Activated T-cell treated with anti-CD3 and anti-CD28 coated beads, Interleukin-2, amount 50 U/mL, for 1 hour (primary cell): ENCODE measurements around the gene SLC6A9.

Experiments used
- DNase-seq: peaks from one replicate; pipeline ENCODE4 v3.0.0-alpha.2; 2020

SLC6A9 gene

DNA sequence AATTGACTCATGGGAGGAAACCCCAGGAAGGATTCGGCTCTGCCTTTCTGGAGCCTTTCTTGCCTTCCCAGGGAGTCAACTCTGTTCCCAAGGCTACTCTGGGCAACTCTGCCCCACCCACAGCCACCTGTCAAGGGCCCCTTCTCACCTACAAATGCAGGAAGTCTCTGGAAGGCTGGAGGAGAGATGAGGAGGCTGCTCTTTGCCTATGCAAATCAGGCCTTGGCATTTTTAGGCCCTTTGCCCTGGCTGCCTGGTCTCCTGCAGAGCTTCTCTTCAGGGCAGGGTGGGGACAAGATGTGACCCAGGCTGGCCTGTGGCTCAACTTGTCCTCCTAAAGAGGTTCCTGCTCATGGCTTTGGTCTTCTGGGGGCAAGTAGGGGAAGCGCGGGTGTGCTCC is 5.4 kb downstream of the SLC6A9 start:
- no peak for DNase-seq

DNA sequence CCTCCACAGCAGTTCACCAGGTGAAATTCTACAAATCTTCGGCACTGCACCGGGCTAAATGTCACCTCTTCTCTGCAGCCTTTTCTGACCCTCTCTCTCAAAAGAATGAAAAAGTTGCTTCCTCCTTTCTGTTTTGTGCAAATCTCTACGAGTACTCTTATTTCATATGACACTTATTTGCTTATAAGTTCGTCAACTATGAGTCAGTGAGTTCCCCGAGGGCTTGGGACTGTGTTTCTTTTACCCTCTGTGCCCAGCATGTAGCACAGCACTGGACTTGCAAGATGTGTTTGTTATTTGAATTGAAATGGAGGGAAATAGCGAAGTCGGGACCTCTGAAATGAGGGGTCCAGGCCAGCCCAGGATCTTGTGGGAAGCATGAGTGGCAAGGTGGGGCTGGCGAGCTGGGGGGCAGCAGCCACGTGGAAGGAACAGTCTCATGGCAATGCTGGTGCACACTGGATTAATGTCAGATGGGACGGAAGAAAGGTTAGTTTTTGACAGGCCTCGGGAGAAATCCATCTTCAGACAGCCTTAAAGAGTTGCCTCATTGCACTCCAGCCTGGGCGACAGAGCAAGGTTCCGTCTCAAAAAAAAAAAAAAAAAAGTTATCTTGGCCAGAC is 6.2 kb downstream of the SLC6A9 start:
- no peak for DNase-seq

DNA sequence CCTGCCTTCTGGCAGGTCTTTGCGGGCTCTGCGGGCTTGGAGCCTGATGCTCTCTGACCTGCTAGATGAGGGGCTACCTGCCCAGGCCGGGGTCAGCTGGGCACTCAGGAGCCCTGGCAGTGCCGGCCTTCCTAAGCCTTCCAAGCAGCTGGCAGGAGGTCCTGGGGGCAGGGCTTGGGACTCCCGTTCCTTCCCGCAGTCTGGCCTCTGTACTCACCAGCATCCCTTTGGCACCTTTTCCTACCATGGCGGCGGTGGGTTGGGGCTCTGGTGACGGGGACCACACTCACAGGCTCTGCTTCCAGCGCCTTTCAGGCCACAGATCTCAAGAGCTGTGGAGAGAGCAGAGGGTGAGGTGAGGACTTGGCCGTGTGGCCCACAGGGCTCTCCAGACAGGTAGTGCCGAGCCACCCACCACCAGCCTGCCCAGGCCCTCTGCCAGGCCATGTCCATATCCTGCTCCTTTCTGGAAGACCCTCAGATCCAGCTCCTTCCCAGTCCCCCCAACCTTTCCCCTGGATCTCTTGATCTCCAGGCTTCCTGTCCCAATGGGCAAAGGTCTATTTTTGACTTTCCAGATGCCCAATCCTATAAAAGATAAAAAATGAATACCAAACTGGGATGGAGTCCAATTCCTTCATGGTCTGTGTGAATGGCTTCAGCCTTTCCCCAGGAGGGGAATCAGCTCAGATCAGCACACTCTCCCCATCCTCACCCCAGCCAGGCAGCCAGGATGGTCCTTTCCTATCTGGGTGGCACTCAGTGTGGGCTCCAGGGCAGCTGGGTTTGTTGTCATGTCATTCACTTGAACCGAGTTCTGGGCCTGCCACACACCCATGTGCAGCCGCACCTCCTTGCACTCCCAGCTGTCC is 7.0 kb downstream of the SLC6A9 start:
- DNase-seq: no peak

DNA sequence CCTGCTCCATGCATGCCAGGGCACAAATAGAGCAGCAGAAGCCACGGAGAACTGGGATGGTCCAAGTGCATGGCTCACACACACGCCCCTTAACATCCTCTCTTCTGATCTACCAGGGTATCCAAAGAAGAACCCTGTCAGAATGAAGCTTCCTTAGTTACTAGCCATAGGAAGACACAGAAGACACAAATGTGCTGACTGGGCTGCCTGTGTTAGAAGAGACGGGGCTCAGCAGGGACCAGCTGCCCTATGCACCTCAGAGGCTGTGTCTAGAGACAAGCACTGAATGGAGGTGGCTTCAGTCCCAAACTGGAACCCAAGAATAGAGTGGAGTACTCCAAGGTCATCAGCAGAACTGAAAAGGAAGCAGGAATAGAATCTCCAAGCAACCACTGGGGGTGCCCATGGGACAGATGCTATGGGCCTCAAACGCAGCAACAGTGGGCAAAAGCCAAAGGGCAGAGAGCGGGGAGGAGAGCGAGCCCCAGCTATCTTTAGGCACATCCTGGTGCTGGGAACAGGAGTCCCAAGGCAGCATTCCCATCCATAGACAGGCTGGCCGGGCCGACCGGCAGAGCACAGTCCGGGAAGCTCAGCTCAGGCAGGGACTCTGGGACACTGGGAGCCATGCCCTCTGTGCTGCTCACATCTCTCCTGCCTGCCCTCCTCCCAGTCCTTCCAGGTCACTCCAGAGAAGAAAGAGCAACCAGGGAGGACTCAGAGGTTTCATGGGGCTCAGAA is 9.5 kb downstream of the SLC6A9 start:
- no peak for DNase-seq

DNA sequence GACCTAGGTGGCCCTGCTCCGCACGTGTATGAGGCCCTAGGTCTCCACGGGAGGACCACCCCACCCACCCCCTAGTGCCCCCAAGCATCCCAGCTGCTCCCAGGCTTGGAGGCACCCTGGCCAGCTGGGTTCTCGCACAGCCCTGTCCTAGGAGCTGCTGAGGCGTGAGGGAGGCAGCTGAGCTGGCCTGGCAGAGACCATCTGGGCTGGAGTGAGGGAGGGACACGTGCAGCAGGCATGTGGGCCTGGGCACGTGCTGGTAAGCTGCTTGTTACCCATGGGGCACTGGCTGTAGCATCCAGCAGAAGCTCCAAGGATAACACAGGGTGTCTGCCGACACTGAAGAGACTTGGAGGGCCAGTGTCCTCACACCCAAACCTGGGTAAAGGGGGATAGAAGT is 10.1 kb downstream of the SLC6A9 start:
- no peak for DNase-seq

DNA sequence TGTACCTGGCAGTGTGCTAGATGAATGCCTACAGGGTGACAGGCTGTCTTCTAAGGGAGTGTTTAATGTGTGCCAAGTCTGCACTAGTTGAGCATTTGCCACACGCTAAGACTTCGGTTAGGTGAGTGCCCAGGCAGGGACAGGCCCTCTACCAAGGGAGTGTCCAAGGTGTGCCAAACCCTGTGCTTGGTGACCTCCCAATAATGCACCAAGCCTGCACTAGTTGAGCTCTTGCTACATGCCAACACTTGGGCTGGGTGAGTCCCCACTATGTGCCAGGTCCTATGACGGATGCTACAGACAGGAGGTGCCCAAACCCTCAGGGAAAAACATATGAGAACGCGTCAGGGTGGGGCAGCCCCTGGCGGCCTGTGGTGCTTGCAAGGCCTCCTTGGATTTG is 10.8 kb downstream of the SLC6A9 start:
- DNase-seq: no peak

DNA sequence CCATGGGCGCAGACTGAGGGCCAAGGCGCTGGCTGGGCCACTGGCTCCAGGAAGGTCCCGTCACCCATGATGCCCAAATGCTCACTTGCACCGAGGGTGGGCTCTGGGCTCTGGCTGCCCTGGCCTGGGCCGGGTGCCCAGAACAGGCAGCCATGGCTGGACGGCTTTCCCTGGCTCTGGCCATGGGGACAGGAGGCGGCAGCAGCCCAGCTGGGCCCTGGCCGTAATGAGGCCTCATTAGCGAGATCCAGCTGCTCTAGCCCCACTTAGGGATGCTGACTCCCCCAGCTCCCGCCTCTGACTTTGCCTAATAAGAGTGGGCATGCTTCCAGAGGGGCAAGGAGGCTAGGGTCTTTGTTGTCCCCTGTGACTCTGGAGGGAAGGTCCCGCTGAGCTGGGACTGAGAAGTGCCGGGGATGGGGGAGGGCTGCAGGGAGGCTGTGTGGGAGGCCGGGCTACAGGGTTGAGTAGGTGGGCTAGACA is 11.8 kb downstream of the SLC6A9 start:
- no peak for DNase-seq

DNA sequence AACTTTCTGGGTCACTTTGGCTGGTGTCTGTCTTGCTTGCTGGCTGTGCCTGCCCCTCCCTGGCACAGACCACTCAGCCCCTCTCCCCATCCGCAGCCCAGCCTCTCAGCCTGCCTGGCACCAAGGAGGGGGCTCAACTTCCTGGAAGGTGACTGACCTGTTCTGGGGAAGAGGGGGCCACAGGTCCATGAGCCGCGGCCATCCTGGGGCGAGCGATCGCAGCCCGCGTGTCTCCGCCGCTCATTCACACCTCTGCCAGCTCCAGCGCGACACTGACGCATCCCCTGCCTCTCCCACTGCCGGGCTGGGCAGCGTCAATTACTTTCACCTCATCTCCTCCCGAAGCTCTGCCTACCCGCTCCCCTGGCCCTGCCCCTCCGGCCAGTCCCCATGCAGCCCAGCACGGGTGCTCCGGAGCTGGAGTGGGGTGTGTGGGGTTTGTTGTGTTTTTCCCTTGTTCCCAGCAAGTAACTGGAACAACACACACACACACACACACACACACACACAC is 14.3 kb downstream of the SLC6A9 start:
- DNase-seq: no peak

DNA sequence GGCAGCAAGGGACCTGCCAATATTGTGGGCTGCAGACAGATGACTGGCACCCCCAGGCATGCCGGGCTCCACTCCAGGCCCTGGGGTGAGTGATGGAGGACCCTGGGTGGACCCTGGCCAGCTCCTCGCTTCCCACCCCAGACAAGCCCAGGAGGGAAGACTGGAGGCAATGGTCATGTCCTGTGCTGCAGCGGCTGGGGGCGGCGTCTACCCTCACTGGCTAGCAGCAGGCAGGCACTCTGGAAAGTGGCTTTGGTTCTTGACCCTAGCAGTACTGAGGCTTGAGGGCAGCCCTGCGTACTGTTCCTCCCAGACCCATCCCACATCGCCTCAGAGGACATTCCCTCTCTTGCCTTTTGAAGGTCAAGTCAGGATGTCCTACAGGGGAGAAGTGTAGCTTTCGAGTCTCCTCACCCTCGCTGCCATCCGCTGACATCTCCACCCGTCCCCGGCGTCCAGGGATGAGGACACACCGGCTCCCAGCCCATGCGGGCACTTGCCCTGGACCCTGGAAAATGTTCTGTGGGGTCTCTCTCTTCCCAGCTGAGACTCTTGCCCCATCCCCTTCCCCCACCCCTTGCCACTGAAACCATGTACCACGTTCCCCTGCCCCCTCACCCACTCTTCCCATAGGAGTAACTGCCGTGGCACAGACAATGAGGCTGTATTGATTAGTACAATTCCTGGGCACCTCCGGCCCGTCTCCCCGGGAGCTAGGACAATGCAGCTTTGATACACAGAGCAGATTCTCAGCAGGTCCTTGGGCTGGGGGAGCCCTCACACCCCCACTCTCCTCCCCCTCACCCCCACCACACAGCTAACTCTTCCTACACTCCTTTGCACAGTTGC is 15.0 kb downstream of the SLC6A9 start:
- no peak for DNase-seq

DNA sequence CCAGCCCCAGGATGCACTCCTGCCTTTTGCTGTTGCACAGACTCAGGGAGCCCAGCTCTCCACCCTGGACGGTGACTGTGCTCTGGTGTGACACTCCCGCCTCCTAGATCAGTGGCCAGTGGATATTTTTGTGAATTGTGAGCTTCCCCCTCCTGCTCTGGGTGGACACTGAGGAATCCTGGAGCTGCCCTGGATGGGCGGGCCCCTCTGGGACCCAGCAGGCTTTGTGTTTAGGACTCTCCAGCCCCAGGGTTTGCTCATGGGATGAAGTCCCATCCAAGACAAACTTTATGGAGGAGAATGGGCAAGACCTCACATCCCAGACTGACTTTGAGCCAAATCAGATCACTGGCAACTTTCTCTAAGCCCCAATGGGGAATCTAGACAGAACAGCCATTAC is 16.1 kb downstream of the SLC6A9 start:
- no peak for DNase-seq

DNA sequence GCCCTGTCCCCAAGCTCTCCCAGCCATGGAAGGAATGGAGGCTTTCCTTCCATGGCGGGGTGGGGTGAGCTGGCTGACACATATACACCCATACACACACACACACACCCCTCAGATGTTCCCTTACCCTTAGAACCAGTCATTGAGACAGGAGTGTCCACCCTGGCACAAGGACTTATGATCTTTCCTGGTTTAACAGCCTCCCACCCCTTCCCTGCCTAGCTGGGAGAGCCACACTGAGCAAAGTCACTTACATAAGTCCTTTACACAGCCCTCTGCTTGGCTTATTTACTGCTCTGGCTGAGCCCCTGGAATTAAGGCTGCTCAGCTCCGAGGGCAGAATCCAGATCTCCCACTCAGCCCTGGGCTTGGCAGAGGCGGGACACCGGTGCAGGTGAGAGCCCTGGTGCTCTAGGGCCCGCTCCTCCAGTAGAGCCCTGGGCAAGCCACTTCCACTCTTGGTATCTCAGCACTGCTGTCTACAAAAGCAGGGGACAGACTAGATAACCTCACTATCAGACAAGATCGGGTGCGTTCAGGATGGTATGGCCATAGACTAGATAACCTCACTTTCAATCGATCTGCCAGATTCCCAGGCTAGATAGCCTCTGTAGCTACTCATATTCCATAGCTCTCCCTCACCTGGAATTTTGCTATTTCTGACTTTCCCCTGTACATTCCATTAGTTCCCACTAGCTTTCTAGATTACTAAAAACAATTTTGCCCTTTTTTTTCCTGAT is 16.7 kb downstream of the SLC6A9 start:
- no peak for DNase-seq

DNA sequence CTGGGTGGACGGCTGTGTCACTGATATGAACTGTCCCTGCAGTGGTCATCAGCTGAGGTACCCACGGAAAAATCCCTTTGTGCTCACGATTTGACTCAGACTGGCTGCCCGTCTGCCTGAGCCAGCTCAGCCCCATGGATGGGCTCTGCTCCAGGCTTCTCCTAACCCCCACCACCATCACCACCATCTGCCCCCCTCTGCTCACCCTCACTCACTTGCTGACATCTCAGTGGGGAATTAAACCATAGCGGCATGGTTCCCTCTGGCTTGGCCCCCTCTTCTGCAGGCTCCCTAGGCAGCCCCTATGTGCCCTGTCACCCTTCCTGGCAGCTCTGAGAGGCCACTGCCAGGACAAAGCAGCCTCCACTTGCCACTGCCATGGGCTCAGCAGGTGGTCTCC is 17.3 kb downstream of the SLC6A9 start:
- DNase-seq: no peak

DNA sequence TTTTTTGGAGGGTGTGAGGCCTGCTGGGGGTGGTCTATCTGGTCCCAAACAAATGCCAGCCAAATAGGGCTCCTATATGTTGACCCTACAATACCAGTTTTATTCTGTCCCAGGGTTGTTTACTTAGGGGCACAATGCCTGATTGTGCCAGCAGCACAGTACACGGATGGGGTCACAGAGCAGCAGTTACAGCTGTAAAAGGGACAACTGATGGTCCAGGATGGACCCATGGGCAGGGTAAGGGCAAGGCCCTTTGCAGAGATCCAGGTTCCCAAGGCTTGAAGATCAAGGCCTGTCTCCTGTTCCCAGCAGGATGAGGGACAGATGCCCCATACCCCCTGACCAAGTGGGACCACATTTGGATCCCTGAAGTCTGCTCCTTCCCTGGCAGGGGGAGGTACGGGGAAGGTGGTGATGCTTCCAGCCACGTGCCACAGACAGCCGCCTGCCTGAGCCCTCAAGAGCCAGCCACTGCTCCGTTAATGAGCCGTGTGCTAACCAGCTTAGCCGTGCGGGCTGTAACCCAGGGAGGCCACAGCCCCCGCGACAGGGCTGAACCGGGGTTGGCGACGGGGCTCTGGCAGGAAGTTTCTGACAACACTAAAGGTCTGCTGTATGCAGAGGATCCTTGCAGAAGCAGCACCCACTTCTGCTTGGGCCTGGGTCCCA is 18.2 kb downstream of the SLC6A9 start:
- DNase-seq: no peak

DNA sequence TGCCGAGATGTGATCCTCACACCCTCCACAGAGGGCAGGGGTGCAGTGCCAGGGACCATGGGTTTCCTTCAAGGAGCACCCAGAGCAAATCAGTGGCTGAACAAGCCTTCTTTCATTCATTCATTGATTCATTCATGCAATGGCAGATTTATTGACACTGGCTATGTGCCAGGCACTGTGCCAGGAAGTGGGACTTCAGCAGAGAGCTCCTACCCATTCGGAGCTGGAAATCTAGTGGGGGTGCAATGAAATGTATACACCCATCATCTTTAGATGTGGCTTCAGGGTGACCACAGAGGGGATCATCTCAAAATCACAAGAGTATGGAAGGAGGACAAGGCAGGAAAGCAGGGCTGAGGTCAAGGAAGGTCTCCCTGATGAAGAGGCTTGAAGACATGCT is 18.9 kb downstream of the SLC6A9 start:
- no peak for DNase-seq

DNA sequence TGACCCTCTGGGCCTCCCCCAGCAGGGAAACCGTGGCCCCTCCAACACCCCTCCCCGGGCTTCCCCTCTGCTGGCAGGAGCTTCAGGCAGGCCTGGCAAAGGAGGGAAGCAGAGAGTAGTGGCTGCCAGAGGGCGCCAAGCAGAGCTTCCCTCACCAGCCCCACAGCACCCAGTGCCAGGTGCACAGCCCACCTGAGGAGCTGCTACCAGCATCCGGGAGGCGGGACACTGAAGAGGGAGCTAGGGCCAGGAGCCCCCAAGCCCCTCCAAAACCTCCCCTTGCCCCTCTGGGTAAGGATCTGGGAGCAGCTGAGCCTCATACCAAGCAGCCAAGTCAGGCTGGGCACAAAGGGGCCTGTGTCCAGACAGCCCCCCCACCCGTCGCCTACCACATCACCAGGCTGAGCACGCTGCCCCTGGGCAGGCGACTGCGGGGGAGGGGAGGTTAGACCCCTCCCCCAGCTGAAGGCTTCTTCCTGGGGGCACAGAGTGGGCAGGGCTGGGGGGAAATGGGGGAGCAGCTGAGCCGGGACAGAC is 20.3 kb downstream of the SLC6A9 start:
- DNase-seq: no peak

DNA sequence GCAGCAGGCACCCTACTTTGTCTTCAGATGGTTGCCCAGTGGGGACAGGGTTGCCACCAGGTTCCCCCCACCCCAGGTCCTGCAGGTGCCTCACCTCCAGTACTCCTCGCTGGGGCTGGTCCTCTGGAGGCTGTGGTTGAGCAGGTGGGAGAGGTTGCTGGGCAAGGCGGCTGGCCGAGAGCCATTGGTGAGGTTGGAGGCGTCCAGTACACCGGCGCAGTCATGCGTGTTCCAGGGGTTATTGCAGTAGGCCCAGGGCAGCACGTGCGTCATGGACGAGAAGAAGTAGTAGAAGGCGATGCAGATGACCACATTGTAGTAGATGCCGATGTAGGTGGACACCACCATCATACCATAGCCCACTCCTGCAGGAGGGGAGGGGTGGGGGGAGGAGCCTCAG is 23.0 kb downstream of the SLC6A9 start:
- no peak for DNase-seq

DNA sequence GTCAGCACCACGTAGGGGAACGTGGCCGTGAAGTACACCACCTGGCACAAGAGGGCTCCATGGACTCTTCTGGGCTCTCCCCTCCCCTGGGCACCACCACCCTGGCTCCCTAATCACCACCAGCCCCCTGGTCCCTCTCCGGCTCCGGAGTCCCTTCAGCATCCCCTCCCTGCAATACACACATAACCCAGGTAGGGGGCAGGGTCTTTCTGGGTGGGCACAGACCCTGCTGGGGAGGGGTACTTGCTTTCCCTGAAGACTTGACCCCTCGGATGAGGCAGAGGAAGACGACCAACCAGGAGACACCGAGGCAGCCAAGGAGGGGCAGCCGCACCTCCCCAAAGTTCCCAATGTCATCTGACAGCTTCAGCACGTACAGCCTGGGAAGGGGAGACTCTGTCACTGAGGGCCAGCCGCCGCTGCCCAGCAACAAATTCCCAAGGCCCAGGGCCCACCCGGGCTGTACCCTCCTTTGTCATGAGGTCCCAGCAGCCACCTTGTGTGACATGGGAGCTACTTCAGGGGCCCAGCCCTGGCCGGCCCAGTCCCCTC is 28.6 kb downstream of the SLC6A9 start:
- DNase-seq: no peak

DNA sequence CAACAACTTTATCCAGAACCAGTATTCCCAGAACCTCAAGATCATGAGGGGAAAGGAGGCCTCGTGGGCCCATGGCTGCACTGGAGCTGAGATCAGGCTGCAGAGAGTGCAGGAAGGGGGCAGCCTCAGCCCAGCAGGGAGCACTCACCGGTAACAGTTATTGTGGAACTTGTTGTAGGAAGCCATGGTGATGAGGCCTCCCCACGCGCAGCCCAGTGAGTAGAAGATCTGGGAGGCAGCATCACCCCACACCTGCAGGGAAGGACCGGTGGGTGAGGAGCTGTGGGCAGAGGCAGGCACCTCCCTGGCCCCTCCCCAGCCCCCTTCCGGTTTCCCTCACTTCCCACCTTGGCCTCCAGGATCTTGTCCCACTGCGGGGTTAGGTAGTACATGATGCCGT is 29.1 kb downstream of the SLC6A9 start:
- no peak for DNase-seq

DNA sequence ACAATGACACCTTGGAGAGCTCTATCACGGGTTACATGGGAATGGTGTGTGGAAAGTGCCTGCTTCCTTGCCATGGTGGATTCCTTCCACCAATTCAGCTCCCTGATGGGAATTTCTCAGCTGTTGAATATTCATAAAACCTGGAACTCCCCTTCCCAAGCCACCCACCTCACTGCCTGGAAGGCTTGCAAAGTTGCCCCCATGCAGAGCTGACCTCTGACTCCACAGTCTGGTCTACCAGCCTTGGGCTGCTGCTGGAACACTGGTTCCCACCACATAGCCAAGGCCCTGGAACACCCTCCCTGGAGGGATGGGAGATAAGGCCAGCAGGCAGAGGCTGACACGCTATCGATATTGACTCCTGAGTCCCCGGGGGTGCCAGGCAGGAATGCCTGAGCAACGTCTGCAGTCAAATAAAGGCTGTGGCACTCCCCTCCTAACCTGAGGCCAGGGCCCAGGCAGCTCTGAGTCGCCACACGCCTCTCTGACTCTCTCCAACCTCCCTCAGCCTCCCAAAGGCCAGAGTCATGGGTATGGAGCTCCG is 31.1 kb downstream of the SLC6A9 start:
- DNase-seq: no peak

DNA sequence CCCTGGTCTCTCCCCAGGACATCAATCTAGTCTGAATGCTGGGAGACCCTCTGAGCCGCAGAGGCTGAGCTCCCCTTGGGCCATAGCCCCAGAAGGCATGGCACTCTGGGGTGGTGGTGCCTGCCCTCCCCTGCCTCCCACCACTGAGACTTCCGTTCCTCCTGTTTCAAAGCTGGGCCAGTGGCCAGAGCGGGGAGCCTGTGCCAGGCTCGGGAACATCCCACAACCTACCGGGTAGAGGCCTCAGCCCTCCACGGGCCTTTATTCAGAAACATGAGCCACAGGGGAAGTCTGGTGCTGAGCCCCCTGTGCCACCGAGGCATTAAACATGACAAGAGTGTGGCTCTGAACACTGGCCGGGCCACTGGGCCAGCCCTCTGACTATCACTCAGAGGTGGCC is 31.8 kb downstream of the SLC6A9 start:
- no peak for DNase-seq
